Uterus (tissue), 2 donors: ENCODE data around the gene IL1A.

Experiments
- POLR2A ChIP-seq, 2 donors: fragments of 450-650 bp; IDR thresholded peaks; one replicate each; pipeline ENCODE4 v1.6.1; 2016; ENCODE audit warnings: antibody characterized with exemption in 2 of 2, mild to moderate bottlenecking in 1 of 2, moderate library complexity in 1 of 2
- TF ChIP-seq, protein P1 (sequence below), 4 experiments: fragments of 200-600 bp in 2 of 4; fragments of 450-650 bp in 2 of 4; sonication (generic) in 2 of 4; IDR thresholded peaks; one replicate each; pipeline ENCODE4 v1.5.1; 2016 to 2019; ENCODE audit warnings: antibody characterized with exemption in 4 of 4, mild to moderate bottlenecking in 2 of 4, moderate library complexity in 1 of 4

GRCh38 chr2:112733456-112733855 is 50.8 kb downstream of the IL1A start:
- TF ChIP-seq, protein P1, sequence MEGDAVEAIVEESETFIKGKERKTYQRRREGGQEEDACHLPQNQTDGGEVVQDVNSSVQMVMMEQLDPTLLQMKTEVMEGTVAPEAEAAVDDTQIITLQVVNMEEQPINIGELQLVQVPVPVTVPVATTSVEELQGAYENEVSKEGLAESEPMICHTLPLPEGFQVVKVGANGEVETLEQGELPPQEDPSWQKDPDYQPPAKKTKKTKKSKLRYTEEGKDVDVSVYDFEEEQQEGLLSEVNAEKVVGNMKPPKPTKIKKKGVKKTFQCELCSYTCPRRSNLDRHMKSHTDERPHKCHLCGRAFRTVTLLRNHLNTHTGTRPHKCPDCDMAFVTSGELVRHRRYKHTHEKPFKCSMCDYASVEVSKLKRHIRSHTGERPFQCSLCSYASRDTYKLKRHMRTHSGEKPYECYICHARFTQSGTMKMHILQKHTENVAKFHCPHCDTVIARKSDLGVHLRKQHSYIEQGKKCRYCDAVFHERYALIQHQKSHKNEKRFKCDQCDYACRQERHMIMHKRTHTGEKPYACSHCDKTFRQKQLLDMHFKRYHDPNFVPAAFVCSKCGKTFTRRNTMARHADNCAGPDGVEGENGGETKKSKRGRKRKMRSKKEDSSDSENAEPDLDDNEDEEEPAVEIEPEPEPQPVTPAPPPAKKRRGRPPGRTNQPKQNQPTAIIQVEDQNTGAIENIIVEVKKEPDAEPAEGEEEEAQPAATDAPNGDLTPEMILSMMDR (IDR thresholded peaks at IDR 0.05): no peak
- TF ChIP-seq POLR2A (IDR thresholded peaks at IDR 0.05): no peak
